CD1c-positive myeloid dendritic cell (primary cell): ENCODE results near the gene ACKR3.

Source experiments
- DNase-seq: peaks from one replicate; pipeline ENCODE4 v3.0.0-alpha.2; 2016; ENCODE audit errors: extremely low spot score

ACKR3 gene

DNA sequence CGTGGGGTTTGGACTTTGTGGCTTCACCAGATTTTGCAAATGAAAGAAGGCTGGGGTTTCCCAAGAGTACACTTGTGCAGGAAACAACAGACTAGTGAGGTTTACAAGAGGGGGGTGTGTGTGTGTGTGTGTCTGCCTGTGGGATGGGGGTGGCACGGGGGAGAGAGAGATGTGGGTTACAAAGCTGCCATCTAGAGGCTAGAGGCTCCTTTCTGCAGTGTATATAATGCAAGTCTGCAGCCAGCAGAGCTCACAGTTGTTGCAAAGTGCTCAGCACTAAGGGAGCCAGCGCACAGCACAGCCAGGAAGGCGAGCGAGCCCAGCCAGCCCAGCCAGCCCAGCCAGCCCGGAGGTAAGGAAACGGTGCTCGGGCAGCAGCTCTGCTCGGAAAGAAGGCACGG lies at the start of gene ACKR3:
Gene ACKR3, plus strand, starts transcription at position 253 of the 401 bp plus-strand sequence. CDS start 10,641 bp downstream, outside the sequence.
- DNase-seq, result peak; percentile 57

DNA sequence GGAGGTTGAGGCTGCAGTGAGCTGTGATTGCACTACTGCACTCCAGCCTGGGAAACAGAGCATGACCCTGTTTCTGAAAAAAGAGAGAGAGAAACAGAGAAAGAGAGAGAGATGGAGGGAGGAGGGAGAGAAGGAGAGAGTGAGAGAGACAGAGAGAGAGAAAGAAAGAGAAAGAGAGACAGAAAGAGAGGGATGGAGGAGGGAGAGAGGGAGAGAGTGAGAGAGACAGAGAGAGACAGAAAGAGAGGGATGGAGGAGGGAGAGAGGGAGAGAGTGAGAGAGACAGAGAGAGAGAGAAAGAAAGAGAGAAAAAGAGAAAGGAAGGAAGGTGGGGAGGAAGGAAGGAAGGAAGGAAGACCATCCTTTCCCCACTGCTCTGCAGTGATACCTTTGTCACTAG lies 48.1 kb upstream of the ACKR3 start:
- DNase-seq, result no peak

DNA sequence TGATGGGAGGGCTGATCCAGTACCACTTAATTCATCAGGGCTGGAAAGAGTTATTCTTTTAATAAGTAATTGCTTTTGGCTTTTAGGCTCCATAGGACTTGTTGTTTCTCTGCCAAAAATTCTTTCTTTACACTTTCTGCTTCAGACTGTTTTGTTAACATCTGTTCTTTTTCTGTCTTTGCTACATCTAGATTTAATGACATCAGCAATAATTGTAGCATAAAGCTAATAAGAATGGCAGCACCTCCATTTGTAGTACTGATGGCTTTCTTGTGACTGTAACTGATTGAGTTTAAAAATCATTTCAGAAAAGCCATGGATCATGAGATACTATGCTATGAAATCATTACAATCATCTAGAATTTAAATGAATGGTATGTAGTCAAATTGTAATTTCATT lies 46.4 kb upstream of the ACKR3 start:
- DNase-seq, result no peak

DNA sequence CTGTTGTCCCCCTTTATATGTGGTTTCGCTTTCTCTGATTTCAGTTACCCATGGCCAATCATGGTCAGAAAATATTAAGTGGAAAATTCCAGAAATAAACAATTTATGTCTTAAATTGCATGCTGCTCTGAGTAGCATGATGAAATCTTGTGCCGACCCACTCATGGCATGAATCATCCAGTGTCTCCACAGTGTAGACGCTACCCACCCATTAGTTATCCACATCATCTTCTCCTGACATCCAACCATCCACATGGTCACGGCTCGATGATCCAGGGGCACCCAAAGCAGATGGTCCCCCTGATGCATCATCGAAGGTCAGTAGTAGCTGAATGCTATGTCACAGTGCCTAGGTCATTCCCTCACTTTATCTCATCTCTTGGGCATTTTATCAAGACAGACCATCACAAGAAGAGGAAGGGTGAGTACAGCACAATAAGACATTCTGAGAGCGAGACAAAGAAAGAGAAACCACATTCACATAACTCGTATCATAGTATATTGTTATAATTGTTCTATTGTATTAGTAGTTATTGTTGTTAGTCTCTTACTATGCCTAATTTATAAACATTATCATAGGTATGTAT lies 44.1 kb upstream of the ACKR3 start:
- no peak for DNase-seq

DNA sequence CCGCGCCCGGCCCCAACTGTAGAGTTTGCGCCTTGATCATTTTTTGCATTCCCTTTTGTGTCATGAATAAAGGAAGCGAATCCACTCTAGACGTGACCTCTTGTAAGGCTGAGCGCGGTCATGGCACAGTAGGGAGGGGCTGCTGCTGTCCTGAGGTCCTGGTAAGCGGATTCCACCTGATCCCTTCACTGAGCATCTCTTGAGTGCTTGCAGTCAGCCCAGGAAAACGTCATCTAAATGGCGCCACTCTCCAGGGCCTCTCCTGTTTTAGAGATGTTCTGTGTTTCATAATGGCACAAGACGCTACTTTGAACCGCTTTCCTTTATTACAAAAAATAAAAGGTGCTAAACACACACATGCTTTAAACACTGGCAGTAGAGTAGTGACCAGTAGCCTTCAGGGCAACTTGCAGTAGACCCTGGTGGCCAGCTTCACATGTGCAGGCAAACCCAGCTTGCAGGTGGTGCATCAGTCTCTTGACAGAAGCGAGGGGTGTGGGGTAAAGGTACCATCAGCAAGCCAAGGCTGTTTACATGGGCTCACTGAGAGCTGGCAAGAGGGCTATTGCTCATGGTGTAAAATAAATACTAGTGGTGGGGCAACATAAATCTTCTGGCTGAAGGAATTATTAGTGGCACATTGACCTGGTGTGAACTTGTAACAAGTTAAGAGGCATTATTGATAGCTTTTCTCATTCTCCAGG lies 43.0 kb upstream of the ACKR3 start:
- DNase-seq, result no peak

DNA sequence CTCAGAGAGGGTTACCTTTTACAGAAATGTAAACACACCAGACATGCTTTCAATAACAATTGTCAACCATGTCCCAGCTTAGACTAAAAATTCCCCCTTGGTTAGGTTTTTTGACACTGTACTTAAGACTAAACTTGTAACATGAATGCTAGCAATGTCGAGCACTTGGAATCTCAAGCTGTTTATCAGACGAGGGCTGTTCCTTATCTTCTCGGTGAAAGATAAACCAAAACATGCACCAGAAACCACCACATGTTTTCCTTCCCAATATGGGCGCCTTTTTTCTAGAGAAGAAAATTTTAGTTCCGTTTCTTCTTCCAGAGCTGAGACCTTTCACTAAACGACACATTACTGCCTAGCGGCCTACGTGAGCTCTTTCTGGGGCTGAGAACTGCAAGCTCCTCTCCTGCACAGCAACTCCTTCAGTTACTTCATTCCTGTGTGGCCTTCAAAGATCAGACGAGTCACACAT lies 42.4 kb upstream of the ACKR3 start:
- no peak for DNase-seq

DNA sequence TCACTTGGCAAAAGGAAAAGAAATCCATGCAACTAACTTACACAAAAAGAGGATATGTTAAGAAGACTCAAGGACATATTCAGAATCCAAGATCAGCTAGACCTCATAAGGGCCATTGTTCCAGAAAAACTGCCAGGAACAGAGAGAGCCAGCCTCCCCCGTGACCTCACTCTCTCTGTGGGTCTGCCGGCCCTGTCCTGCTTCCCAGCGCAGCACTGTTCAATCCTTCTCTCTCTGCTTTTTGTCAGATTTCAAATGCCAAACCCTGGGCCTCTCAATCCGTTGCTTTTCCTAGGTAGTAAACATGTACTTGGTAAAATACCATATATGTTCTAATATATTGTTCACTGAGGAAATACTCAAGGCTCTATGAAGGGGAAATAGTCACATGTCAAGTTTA lies 40.0 kb upstream of the ACKR3 start:
- DNase-seq, result no peak

DNA sequence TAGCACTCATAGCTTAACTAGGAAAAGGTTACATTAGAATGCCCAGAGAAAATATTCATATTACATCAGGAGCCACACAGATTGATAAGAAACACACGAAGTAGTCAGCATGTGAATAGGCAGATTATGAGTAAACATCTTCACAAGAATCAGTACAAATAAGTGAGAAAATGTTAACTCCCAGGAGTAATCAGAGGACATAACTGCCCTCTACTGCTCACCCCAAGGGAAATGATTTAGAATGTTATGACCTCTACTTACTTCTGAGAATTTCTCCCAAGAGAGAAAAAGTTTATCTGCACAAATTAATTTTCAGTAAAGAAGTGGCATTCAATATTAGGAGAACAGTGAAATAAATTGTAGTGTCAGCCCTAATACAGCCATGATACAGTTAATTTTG lies 39.1 kb upstream of the ACKR3 start:
- no peak for DNase-seq

DNA sequence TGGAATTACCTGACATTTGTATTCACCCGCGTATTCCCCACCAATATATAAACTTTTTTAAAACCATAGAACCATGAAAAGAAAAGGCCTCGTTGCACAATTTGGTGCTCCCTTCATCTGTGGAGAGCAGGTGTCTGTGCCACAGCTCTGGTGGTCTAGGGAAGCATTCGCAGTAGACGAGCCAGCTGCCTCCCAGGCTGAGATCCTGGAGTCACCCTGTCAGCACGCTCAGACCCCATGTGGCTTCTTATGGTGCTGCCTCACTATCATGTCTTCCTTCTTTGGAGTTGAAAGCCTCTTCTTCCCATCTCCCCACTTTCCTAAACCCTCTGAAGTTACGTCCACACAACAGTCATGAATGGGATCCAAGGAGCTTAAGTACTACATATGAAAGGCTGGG lies 38.4 kb upstream of the ACKR3 start:
- DNase-seq, result no peak

DNA sequence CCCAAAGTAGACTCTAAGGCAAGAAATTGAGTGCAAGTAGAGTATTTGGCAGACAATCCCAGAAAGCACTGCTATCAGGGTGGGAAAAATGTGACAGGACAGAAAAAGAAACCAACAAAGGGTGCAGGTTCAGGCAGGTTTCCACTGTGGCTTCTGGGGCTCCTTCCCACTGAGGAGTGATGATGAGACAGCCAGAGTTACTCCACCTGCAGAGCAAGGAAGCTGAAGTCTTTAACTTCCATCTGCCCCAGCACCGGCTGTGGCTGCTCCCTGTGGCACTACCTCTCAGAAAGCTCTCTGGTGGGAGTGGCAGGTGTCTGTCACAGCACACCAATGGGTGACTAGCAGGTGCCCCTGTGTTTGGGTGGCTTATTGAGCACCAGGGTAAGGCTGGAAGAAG lies 37.6 kb upstream of the ACKR3 start:
- DNase-seq, result no peak

DNA sequence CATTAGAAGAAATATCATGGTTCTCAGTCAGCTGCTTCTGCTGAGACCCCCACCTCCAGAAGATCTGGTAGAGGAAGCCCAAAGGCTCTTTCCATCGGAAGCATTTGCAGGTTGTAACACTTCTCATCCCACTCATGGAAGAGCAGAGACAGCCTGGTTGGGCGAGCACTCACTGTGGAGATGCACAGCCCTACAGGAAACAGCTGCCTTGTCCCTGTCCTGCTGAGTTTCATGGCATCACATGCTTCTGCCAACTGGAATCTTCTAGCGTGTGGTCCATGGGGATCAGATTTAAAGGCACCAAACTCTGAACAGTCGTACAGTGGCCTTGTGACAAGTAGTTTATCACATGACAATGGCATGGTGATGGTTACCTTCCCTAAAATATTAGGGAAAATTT lies 36.3 kb upstream of the ACKR3 start:
- DNase-seq, result no peak

DNA sequence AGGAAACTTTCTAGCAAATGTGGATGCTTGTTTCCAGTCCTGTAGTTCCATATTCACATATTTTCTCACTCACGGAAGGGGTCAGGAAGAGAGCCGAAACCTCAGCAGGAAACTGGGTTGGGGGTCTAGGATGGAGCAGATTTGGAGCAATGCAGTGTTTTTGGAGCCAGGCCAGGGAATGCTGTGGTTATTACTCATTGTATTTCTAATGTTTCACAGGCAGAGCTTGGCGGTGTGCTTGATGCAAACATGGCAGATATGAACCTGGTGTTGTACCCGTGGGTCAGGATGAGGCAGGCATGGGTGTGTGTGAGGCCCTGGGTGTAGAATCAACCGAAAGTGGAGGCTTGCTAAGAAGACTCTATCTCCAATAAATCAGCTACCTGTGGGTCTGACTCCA lies 34.6 kb upstream of the ACKR3 start:
- no peak for DNase-seq

DNA sequence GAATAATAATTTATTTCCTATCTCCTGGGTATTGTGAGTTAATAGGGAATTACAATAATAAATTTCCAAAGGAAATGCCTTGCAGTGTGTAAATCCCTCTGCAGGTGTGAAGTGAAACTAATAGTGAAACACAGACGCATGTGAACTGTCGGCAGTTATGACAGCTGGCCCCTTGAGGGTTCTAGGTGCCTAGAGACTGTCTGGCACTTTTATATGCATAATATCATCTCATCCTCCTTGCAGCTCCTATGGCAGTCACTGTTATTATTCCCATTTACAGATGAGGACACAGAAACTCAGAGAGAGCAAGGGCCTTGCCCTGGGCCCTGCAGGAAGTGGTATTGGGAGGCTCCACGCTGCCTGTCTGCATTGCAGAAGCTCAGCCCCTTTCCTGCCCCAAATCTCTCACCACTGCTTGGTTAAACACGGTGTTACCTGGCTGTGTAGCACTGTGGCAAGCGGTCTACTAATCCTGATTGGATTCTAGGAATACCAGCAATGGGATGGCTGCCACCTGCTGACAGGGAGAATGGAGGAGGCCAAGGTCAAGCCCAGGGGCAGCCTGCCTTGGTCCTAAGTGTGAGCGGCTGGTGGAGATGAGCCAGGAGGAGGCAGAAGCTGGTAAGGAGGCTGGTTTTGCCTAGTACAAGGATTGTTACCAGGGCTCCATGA lies 32.8 kb upstream of the ACKR3 start:
- DNase-seq, result peak; percentile 7

DNA sequence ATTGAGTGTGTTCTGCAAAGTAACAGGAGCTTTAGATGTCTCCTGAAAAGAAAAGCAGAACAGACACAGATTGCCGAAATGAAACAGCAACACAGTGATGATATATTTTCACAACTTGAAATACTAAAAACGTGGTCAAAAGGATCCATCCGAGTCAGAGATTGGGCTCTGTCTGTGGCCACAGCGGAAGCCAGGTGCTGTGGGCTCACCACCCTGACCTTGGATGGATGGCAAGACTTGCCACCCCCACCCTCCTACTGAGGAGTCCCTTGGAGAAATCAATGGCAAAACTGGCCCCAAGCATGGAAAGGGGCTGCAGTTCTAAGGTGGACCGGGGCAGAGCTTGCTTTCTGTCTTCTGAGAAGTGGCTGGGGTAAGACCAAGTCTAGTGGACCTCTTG lies 31.4 kb upstream of the ACKR3 start:
- peak; percentile 3 for DNase-seq

DNA sequence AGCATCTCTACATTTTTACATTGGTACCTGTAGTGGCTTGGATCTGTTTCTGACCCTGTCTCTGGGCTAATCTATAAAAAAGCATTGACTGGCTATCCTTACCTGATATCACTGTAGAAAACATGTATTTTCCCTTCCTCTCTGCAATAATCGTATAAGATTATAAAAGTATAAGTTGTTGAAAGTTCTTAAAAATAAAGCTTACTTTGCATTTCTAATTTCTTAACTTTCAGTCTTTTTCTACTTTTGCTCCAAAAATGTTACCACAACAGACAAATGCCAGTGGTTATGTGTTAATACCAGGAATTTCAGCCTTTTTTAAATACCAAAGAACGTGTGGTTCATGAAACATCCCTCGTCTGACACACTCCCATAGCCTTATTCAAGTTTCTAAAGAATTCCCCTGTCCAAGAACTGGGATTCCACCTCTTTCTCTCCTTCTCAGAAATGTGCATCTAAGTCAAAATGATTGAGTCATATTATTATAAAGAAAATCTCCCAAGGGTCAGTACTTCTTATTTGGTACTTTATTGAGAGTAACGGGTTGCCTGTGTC lies 28.5 kb upstream of the ACKR3 start:
- no peak for DNase-seq

DNA sequence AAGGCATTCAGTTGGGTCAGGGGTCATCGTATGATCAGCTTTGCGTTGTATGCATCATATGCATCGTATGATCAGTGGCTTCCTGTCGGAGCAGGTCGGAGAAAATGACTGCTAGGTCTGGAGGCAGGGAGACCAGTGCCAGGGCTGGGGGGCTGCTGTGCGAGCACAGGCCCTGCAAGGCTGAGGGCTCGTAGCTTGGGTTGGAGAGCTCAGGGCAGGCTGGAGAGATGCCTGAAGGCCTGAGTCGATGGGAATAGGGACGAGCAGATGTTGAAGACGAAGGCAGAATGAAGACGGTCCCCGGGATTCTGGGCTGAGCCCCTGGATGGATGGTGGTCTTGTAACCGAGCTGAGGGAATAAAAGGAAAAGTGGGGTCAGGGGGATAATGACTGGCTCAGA lies 25.3 kb upstream of the ACKR3 start:
- DNase-seq, result no peak

DNA sequence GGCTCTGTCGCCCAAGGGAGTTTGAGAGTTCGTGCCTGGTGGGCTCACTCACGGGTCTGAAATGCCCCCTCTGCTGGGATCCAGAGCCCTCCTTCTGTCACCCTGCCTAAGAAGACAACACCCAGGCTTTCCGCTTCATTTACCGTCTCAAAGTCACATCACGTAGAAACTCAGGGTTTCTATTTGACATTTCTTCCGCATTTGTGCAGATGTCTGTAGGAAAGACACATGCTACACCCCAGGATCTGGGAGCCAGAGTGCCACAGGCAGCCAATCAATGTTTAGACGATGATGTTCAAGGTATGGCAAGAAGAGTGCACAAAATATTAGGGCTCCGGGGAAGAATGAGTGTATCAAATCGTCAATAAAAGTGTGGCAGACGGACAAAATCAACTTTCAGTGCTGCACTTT lies 24.4 kb upstream of the ACKR3 start:
- DNase-seq, result peak; percentile 41

DNA sequence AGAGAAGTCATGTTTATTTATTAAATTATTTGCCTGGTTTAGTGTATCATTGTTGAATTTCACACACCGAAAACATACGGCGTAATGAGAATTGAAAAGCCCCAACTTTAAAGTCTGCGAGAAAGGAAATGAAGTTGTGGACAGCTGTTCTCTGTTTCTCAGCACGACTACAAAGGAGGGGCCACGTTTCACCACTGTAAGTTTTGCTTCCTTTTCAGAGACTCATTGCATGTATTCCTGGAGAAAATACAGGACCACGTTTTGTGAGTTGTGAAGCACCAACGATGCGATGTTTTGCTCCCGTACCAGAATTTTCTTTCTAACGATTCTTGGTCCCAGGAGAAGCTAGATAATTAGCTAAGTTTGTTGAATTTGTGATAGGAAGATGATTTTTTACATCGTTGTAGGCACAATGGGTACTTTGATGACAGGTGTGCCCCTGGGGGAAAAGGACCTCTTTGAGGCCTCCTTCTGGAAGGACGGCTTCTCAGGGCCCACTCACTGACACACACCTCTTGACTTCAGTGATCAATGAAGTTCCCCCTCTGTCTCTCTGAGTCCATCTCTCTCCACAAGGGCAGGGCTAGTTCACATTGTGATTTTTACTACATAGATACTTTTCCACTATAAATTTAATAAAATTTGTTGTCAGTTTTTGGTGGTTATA lies 23.7 kb upstream of the ACKR3 start:
- peak; percentile 32 for DNase-seq

DNA sequence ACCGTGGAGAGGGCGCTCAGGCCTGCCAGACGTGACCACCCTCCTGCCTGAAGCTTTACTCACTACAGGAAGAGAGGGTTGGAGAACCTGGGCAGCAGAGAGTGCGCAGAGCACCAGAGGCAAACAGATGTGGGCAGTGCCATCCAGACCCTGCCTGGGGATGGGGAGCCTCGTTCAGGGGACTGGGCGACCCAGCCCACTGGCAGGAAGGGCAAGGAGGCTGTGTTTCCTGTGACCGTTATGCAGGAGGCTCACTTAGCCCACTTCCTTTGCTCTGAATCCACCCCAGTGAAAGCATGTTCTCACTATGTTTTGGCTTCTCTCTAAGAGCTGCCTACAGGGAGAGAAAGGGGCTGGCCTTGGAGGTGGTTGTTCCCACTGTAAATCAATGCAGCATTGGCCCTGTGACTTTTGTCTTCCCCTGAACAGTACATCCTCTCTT lies 23.0 kb upstream of the ACKR3 start:
- DNase-seq, result no peak

DNA sequence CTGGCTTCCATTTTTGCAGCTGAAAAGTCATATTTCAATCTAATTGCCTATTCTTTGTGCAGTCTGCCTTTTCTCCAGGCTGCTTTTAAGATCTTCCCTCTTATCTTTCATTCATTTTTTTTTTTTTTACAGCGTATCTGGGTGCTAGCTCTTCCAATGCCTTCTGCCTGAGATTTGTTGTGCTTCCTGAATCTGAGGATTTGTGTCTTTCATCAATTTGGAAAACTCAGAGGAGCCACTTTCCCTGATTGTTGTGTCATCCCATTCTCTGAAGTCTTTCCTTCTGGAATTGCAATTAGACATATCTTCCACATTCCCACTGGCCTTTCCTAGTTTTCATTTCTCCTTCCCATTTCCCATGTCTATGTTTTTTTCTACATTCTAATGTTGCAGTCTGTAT lies 21.9 kb upstream of the ACKR3 start:
- DNase-seq, result no peak

DNA sequence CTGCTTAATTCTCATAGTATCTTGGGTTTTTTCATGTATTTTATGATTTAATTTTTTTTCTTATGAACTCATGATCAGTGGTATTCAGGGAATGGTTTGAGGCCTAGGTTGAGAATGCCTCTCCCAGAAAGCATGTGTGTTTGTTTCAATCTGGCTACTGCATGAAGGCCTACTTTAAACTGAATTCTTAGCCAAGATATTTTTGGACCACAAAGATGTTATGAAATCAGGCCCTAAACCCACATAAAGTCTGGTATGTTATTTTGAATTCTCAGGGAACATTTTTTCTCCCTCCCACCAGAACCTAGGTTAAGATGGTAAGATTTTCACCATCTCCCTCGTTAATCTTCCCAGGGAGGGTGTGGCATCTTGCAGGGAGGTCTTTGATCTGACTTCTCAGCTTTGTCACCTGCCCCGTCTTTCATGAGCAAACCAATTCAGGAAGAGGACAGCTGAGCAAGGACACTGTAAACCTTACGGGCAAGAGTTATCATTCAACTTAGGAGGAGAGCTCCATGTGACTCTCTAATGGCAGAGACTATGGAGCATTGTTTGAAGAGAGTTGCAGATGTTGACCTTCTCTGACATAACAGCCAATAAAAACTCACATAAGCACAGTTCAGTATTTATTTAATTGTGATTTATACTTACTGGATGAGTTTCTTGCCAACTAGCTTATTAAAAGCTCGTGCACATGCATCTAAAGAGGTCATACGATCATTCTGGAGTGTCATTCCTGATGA lies 21.3 kb upstream of the ACKR3 start:
- DNase-seq, result no peak

DNA sequence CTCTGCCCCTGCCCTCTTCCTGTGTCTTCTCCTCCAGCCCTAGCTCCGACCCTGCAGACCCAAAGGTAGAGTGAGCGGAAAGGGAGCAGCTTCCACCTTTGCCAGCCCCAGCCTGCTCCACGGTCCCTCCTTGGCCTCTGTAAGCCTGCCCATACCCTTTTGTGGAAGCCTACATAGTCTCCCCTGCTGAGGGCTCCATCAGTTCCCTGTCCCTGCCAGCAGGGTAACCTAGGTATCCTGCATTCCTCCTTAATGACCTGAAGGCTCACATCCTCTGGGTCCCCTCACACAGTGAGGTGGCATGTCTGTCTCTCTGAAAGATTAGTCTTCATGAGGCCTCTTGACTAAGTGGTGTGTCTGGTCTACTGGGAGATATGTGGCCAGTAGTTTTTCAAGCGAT lies 20.5 kb upstream of the ACKR3 start:
- no peak for DNase-seq
